Right cardiac atrium (tissue), 5 donors: ENCODE results near the gene OR6J1. TPM values are rescaled to one million over a fixed set of nuclear protein-coding genes. Genes with fewer than 3 reads are reported as not detected.
A peak's percentile ranks its signal among the peaks of the same experiment; 100 is the strongest.
"Not testable (repeated sequence)": the region's sequence is repeated elsewhere in the genome, so short reads cannot be mapped to it uniquely, and the experiment has no call there.

Experiments
- ATAC-seq, 2 donors: fragments of 200-7000 bp; cut with Tn5 transposase; one replicate each; pipeline versions ENCODE4 v1.8.0 to v1.9.1; 2020; ENCODE audit warnings: moderate library complexity in 2 of 2, mild to moderate bottlenecking in 1 of 2
- DNase-seq, 3 donors: peaks; one replicate each; pipeline ENCODE4 v3.0.0-alpha.2; 2020
- H3K27ac ChIP-seq: one replicate; pipeline ENCODE4 v1.5.1; 2013; ENCODE audit warnings: mild to moderate bottlenecking, low read length, control low read depth, moderate library complexity
- H3K27me3 ChIP-seq: one replicate; pipeline ENCODE4 v1.6.1; 2013; ENCODE audit not compliant: control insufficient read depth, insufficient read depth
- H3K4me1 ChIP-seq: one replicate; pipeline ENCODE4 v1.6.1; 2013; ENCODE audit warnings: low read length; ENCODE audit not compliant: control insufficient read depth, insufficient read depth
- H3K4me3 ChIP-seq: one replicate; pipeline ENCODE4 v1.5.1; 2013; ENCODE audit warnings: low read length, control low read depth
- H3K9me3 ChIP-seq: one replicate; pipeline ENCODE4 v1.6.1; 2013; ENCODE audit warnings: low read length; ENCODE audit not compliant: control insufficient read depth
- WGBS: extraction: QIAGEN DNeasy Blood & Tissue Kit; methylation state at CpG from one replicate; pipeline ENCODE4 v1.1.7; 2013; 5-methylcytosine and 5-hydroxymethylcytosine counted together
- intact Hi-C, 4 donors: fragments of 100-400 bp; cut with DNase I; formaldehyde crosslinking; loops; one replicate each; pipeline versions ENCODE4 v1.11.0 to v1.14.0; 2022 to 2023
- polyA plus RNA-seq: library from polyadenylated mRNA; stranded (reverse); fragments of 200-250 nt; gene quantifications from one replicate; pipeline ENCODE4 v1.2.3, GENCODE V29; 2013
- total RNA-seq, 4 donors: library from RNA; stranded (reverse); fragmentation: NEBNext Ultra II Directional; extraction: Animal tissue kit (Norgen Biotek cat#: 25700); gene quantifications; one replicate each; pipeline ENCODE4 v1.2.1, GENCODE V29; 2021
- donor health status: healthy with polysubstance abuse.
- donor health status: DM: no; HTN: yes; CAD: no.
- donor health status: DM: no; HTN: no; CAD: no.
- donor health status: DM: no; HTN: yes; CAD: no; lungs with severe emphysema.
- donor health status: DM: yes; HTN: yes; CAD: no.

Gene OR6J1
- total and polyA plus RNA-seq, 5 donors, result not detected

- Histone ChIP-seq H3K9me3 (no peaks in the 10 kb centered on the region), H3K4me1 (no peaks in the 10 kb centered on the region), H3K27me3 (no peaks in the 10 kb centered on the region), H3K27ac (no peak overlapping the region), H3K4me3 (no peak overlapping the region)
- WGBS, result 67% methylated on average over 3 of the region's 3 CpGs
- intact Hi-C loops, result loop anchor here (5.0 to 10.0 kb wide), 6 partner anchors 76 to 264 kb away; no protein-coding TSS in a partner anchor
- DNase-seq (no peak), ATAC-seq (no peak)
These were observed 6.9 kb upstream of the OR6J1 start for GRCh38 chr14:22650960-22651521.

GRCh38 chr14:22650046-22650739, 6.0 kb upstream of the OR6J1 start:
- Histone ChIP-seq H3K27me3 (no peaks in the 10 kb centered on the region), H3K4me3 (no peak overlapping the region), H3K4me1 (no peaks in the 10 kb centered on the region), H3K9me3 (no peaks in the 10 kb centered on the region), H3K27ac (no peak overlapping the region)
- no peak for ATAC-seq
- intact Hi-C loops, result loop anchor here (5.0 to 10.0 kb wide), 6 partner anchors 75 to 263 kb away; no protein-coding TSS in a partner anchor
- DNase-seq, result no peak
- WGBS, result 77% methylated on average over 7 of the region's 7 CpGs

DNA sequence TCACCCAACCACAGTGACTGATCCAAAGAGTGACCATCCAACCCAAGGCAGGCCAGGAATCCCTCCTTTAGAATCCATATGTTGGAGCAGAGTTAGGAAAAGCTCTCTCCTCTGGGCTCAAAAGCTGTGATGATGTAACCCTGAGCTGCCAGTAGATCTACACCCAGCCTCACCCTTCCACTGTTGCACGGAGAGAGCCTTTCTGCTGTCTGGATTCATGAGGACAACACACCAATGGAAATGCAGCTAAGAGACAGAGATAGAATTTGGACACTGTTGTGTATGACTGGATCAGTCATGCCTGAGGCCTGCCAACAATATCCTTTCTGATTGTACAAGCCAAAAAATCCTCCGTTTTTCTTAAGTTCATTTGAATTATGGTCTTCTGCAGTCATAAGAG, 4.4 kb upstream of the OR6J1 start:
- H3K9me3 ChIP-seq, result no peaks in the 10 kb centered on the region
- 56% methylated on average over 2 of the region's 2 CpGs for WGBS
- H3K27me3 ChIP-seq, result no peaks in the 10 kb centered on the region
- intact Hi-C loops, result no loop called here
- no peak overlapping the region for H3K4me3 ChIP-seq
- no peak overlapping the region for H3K27ac ChIP-seq
- ATAC-seq (peak; percentile 40 to 60), DNase-seq (peak in 1 of 3 donors; percentile 20)
- no peaks in the 10 kb centered on the region for H3K4me1 ChIP-seq

DNA sequence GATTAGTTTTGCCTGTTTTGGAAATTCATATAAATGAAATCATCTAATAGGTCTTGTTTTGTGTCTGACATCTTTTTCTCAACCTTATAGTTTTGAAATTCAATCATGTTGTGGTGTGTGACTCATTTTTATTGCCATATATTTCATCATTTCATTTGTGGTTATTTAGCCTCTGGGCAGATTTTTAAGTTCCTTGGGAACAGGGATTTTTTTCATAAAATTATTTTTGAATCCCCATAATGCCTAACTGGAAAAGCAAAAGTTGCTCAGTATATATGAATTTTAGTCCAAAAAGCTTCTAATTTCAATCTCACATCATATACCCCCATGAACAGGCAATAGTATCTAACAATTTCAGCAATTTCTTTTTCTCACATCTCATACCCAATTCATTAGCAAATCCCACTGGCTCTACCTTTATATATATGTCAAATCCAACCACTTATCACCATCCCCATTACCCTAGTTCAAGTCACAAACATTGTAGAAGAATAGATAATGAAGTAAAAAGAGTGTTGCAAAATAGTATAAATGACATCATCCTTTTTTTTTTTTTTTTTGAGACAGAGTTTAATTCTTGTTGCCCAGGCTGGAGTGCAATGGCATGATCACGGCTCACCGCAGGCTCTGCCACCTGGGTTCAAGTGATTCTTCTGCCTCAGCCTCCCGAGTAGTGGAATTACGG, 2.6 kb upstream of the OR6J1 start:
- no peaks in the 10 kb centered on the region for H3K27me3 ChIP-seq
- no peak for ATAC-seq
- H3K4me1 ChIP-seq, result no peaks in the 10 kb centered on the region
- no peak for DNase-seq
- H3K4me3 ChIP-seq, result no peak overlapping the region
- H3K27ac ChIP-seq, result no peak overlapping the region
- H3K9me3 ChIP-seq, result no peaks in the 10 kb centered on the region
- intact Hi-C loops, result no loop called here
- WGBS, result 92% methylated on average over 4 of the region's 4 CpGs

GRCh38 chr14:22641846-22642245, 2.3 kb downstream of the OR6J1 start:
- WGBS, result 50% methylated on average over 3 of the region's 3 CpGs
- no peak overlapping the region for H3K4me3 ChIP-seq
- intact Hi-C loops, result no loop called here
- H3K27me3 ChIP-seq, result no peaks in the 10 kb centered on the region
- no peak for DNase-seq
- H3K4me1 ChIP-seq, result no peaks in the 10 kb centered on the region
- H3K27ac ChIP-seq, result no peak overlapping the region
- no peaks in the 10 kb centered on the region for H3K9me3 ChIP-seq
- ATAC-seq, result no peak

- no peak for DNase-seq
- H3K9me3 ChIP-seq, result no peaks in the 10 kb centered on the region
- H3K4me1 ChIP-seq, result no peaks in the 10 kb centered on the region
- H3K4me3 ChIP-seq, result no peak overlapping the region
- no peaks in the 10 kb centered on the region for H3K27me3 ChIP-seq
- H3K27ac ChIP-seq, result no peak overlapping the region
- intact Hi-C loops, result no loop called here
- no peak for ATAC-seq
These were observed 4.0 kb downstream of the OR6J1 start for GRCh38 chr14:22640192-22640591.

DNA sequence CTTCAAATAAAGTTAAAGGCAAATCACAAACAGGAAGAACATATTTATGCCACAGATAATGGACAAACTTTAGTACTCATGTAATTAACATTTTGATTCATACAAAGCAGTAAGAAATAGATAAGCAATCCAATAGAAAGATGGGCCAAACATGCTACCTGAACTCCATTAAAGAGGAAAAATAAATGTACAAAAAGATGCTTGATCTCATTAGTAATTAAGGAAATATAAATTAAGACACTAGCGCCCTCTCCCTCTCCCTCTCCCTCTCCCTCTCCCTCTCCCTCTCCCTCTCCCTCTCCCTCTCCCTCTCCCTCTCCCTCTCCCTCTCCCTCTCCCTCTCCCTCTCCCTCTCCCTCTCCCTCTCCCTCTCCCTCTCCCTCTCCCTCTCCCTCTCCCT, 8.2 kb downstream of the OR6J1 start:
- intact Hi-C loops, H3K27me3 ChIP-seq, H3K4me3 ChIP-seq, DNase-seq, ATAC-seq, H3K4me1 ChIP-seq, H3K9me3 ChIP-seq, H3K27ac ChIP-seq: not testable (repeated sequence)
- 68% methylated on average over 1 of the region's 1 CpG for WGBS

DNA sequence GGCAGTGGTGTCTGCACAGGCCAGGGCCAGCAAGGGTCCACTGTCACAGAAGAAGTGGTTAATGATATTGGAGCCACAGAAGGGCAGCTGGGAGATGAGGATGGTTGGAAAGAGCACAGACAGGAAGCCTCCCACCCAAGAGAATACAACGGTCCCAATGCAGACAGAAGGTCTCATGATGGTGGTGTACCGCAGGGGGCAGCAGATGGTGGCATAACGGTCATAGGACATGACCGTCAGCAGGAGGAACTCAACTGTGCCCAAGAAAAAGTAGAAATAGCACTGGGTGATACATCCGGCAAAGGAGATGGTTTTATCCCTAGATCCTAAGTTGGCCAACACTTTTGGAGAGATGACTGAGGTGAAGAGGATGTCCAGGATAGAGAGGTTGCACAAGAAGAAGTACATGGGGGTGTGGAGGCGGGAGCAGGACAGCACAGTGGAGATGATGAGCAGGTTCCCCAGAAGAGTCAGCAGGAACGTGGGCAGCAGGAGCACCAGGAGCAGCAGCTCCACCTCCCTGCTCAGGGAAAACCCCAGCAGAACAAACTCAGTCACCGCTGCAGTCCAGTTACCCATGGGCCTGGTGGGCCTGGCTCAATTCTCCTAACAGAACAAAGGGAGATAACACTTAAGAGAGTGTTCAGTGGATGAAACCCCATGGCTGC, 9.8 kb downstream of the OR6J1 start:
- Histone ChIP-seq H3K27me3 (no peaks in the 10 kb centered on the region), H3K9me3 (no peaks in the 10 kb centered on the region), H3K27ac (no peak overlapping the region), H3K4me1 (no peaks in the 10 kb centered on the region), H3K4me3 (no peak overlapping the region)
- ATAC-seq, result no peak
- DNase-seq, result no peak
- WGBS, result 86% methylated on average over 8 of the region's 8 CpGs
- intact Hi-C loops, result no loop called here

GRCh38 chr14:22630486-22630885, 13.7 kb downstream of the OR6J1 start:
- 69% methylated on average over 2 of the region's 2 CpGs for WGBS

GRCh38 chr14:22630066-22630465, 14.1 kb downstream of the OR6J1 start:
- intact Hi-C loops, result no loop called here
- DNase-seq (no peak), ATAC-seq (no peak)
- H3K27me3 ChIP-seq, result no peaks in the 10 kb centered on the region
- WGBS, result 99% methylated on average over 3 of the region's 3 CpGs
- H3K4me1 ChIP-seq, result no peaks in the 10 kb centered on the region
- no peaks in the 10 kb centered on the region for H3K9me3 ChIP-seq
- no peak overlapping the region for H3K4me3 ChIP-seq
- H3K27ac ChIP-seq, result no peak overlapping the region

More at GRCh38 chr14:22630486-22630885, 13.7 kb downstream of the OR6J1 start:
- H3K4me1 ChIP-seq, result no peaks in the 10 kb centered on the region
- intact Hi-C loops, result no loop called here
- H3K27me3 ChIP-seq, result no peaks in the 10 kb centered on the region
- no peaks in the 10 kb centered on the region for H3K9me3 ChIP-seq
- DNase-seq (no peak), ATAC-seq (no peak)
- no peak overlapping the region for H3K27ac ChIP-seq
- no peak overlapping the region for H3K4me3 ChIP-seq

DNA sequence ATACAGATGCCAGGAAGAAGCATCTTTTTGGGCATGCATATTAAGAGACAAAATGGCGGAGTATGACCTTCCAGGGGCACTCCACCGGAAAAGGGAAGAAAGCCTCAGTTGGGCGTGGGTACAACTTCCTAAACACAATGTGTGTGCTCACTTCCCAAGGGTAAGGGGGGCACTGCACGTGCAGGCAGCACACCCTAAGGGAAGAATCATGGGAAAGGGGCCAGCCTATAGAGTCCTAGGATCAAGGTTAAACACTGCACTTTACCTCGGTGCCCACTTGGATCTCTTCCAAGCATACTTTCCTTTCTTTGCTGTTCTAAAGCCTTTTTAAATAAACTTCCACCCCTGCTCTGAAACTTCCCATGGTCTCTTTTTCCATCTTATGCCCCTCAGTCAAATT, 14.8 kb downstream of the OR6J1 start:
- ATAC-seq (no peak), DNase-seq (no peak)
- Histone ChIP-seq H3K4me1 (no peaks in the 10 kb centered on the region), H3K27me3 (no peaks in the 10 kb centered on the region), H3K9me3 (no peaks in the 10 kb centered on the region), H3K27ac (no peak overlapping the region), H3K4me3 (no peak overlapping the region)
- intact Hi-C loops, result no loop called here
- 67% methylated on average over 5 of the region's 5 CpGs for WGBS
